Upper lobe of right lung (tissue), 1 donor: ENCODE results near the gene LAPTM4A. TPM values are rescaled to one million over a fixed set of nuclear protein-coding genes. Genes with fewer than 3 reads are reported as not detected.
A peak's percentile ranks its signal among the peaks of the same experiment; 100 is the strongest.

Source experiments
- ATAC-seq: fragments of 200-7000 bp; cut with Tn5 transposase; one replicate; pipeline ENCODE4 v1.9.1; 2020; ENCODE audit warnings: mild to moderate bottlenecking, moderate library complexity
- DNase-seq: peaks from one replicate; pipeline ENCODE4 v3.0.0-alpha.2; 2020
- H3K27ac ChIP-seq: fragments of 200-600 bp; one replicate; pipeline ENCODE4 v1.8.0; 2022
- H3K27me3 ChIP-seq: fragments of 200-600 bp; one replicate; pipeline ENCODE4 v1.8.0; 2022; ENCODE audit warnings: mild to moderate bottlenecking
- H3K36me3 ChIP-seq: fragments of 200-600 bp; one replicate; pipeline ENCODE4 v1.8.0; 2022
- H3K4me1 ChIP-seq: fragments of 200-600 bp; one replicate; pipeline ENCODE4 v1.8.0; 2022
- H3K4me3 ChIP-seq: fragments of 200-600 bp; one replicate; pipeline ENCODE4 v1.8.0; 2022; ENCODE audit warnings: mild to moderate bottlenecking
- H3K9me3 ChIP-seq: fragments of 200-600 bp; one replicate; pipeline ENCODE4 v1.8.0; 2022
- CTCF ChIP-seq: fragments of 200-600 bp; IDR thresholded peaks from one replicate; pipeline ENCODE4 v1.8.0; 2022; ENCODE audit warnings: antibody characterized with exemption
- intact Hi-C: fragments of 100-400 bp; cut with DNase I; formaldehyde crosslinking; loops from one replicate; pipeline ENCODE4 v1.11.0; 2022
- total RNA-seq: library from RNA; stranded (reverse); fragmentation: NEBNext Ultra II Directional; extraction: Animal tissue kit (Norgen Biotek cat#: 25700); gene quantifications from one replicate; pipeline ENCODE4 v1.2.1, GENCODE V29; 2021
- donor health status: DM: no; HTN: yes; CAD: no; lungs with severe emphysema.

Gene LAPTM4A
- total RNA-seq, 1 donor from 2014 or later, result 245 TPM

GRCh38 chr2:20027260-20027677, 24.2 kb downstream of the LAPTM4A start:
- peaks cover 6% of the 10 kb centered on the region for H3K4me1 ChIP-seq
- no peaks in the 10 kb centered on the region for H3K27me3 ChIP-seq
- ATAC-seq (peak; percentile 79), DNase-seq (no peak)
- H3K27ac ChIP-seq, result no peak overlapping the region
- peaks cover 44% of the 10 kb centered on the region for H3K36me3 ChIP-seq
- no peak for TF ChIP-seq CTCF
- intact Hi-C loops, result no loop called here
- H3K9me3 ChIP-seq, result no peaks in the 10 kb centered on the region
- H3K4me3 ChIP-seq, result no peak overlapping the region

- H3K27me3 ChIP-seq, result no peaks in the 10 kb centered on the region
- no peak for ATAC-seq
- no peak for TF ChIP-seq CTCF
- no peaks in the 10 kb centered on the region for H3K9me3 ChIP-seq
- DNase-seq, result no peak
- no peak overlapping the region for H3K4me3 ChIP-seq
- intact Hi-C loops, result no loop called here
- H3K36me3 ChIP-seq, result peaks cover 24% of the 10 kb centered on the region
- peaks cover 6% of the 10 kb centered on the region for H3K4me1 ChIP-seq
- H3K27ac ChIP-seq, result no peak overlapping the region
Observed at GRCh38 chr2:20025065-20025786, 26.2 kb downstream of the LAPTM4A start.

GRCh38 chr2:20023688-20024087, 27.7 kb downstream of the LAPTM4A start:
- no peaks in the 10 kb centered on the region for H3K27me3 ChIP-seq
- no peak for DNase-seq
- intact Hi-C loops, result no loop called here
- no peak overlapping the region for H3K27ac ChIP-seq
- no peak for TF ChIP-seq CTCF
- peaks cover 11% of the 10 kb centered on the region for H3K36me3 ChIP-seq
- H3K4me3 ChIP-seq, result no peak overlapping the region
- no peak for ATAC-seq
- H3K4me1 ChIP-seq, result peaks cover 6% of the 10 kb centered on the region
- H3K9me3 ChIP-seq, result no peaks in the 10 kb centered on the region

GRCh38 chr2:20021405-20022009, 29.9 kb downstream of the LAPTM4A start:
- H3K36me3 ChIP-seq, result no peaks in the 10 kb centered on the region
- ATAC-seq, result no peak
- no peak overlapping the region for H3K4me3 ChIP-seq

GRCh38 chr2:20019747-20020146, 31.7 kb downstream of the LAPTM4A start:
- Histone ChIP-seq H3K27me3 (no peaks in the 10 kb centered on the region), H3K36me3 (no peaks in the 10 kb centered on the region), H3K4me1 (no peaks in the 10 kb centered on the region), H3K4me3 (no peak overlapping the region), H3K27ac (no peak overlapping the region), H3K9me3 (no peaks in the 10 kb centered on the region)
- ATAC-seq (no peak), DNase-seq (no peak)
- TF ChIP-seq CTCF, result no peak
- intact Hi-C loops, result loop anchor here (10.0 kb wide), 1 partner anchor 75 kb away; no protein-coding TSS in a partner anchor

More at GRCh38 chr2:20021405-20022009, 29.9 kb downstream of the LAPTM4A start:
- intact Hi-C loops, result no loop called here
- no peak for DNase-seq
- H3K4me1 ChIP-seq, result no peaks in the 10 kb centered on the region
- H3K27ac ChIP-seq, result no peak overlapping the region
- no peak for TF ChIP-seq CTCF
- H3K9me3 ChIP-seq, result no peaks in the 10 kb centered on the region
- H3K27me3 ChIP-seq, result no peaks in the 10 kb centered on the region
